KMS-11 (cell line): ENCODE results near the gene EPB41L1.

Source experiments
- H2AFZ ChIP-seq: fragments of 200-600 bp; sonication (generic); 2 replicates; pipeline ENCODE4 v1.6.1; 2016; ENCODE audit warnings: antibody characterized with exemption, mixed run types, low read depth
- H3K27ac ChIP-seq: fragments of 200-600 bp; sonication (generic); 2 replicates; pipeline ENCODE4 v1.6.1; 2016; ENCODE audit warnings: mild to moderate bottlenecking, mixed run types
- H3K27me3 ChIP-seq: fragments of 200-600 bp; sonication (generic); 2 replicates; pipeline ENCODE4 v1.6.1; 2017; ENCODE audit warnings: mild to moderate bottlenecking, low read depth, mixed run types, moderate library complexity; ENCODE audit not compliant: insufficient read depth
- H3K36me3 ChIP-seq: fragments of 200-600 bp; sonication (generic); 2 replicates; pipeline ENCODE4 v1.6.1; 2017; ENCODE audit warnings: mild to moderate bottlenecking, mixed run types; ENCODE audit not compliant: insufficient read depth
- H3K4me1 ChIP-seq: fragments of 200-600 bp; sonication (generic); 2 replicates; pipeline ENCODE4 v1.6.1; 2016; ENCODE audit warnings: mild to moderate bottlenecking, low read depth, mixed run types; ENCODE audit not compliant: poor library complexity, severe bottlenecking
- H3K4me2 ChIP-seq: fragments of 200-600 bp; sonication (generic); 2 replicates; pipeline ENCODE4 v1.7.0; 2016; ENCODE audit warnings: mild to moderate bottlenecking, mixed run types
- H3K4me3 ChIP-seq: fragments of 200-600 bp; sonication (generic); IDR thresholded peaks from 2 replicates; pipeline ENCODE4 v1.6.1; 2017; ENCODE audit warnings: low read depth, low read length, mixed read lengths; ENCODE audit not compliant: insufficient read depth
- H3K79me2 ChIP-seq: fragments of 200-600 bp; sonication (generic); 2 replicates; pipeline ENCODE4 v1.6.1; 2016; ENCODE audit warnings: low read depth, mixed run types; ENCODE audit not compliant: insufficient read depth
- H3K9ac ChIP-seq: fragments of 200-600 bp; sonication (generic); 2 replicates; pipeline ENCODE4 v1.6.1; 2016; ENCODE audit warnings: mild to moderate bottlenecking, mixed run types
- H4K20me1 ChIP-seq: fragments of 200-600 bp; sonication (generic); 2 replicates; pipeline ENCODE4 v1.6.1; 2016; ENCODE audit warnings: mild to moderate bottlenecking, mixed run types; ENCODE audit not compliant: insufficient read depth
- TF ChIP-seq, protein P1 (sequence below): fragments of 200-600 bp; sonication (generic); conservative IDR thresholded peaks from 2 replicates; pipeline ENCODE4 v1.6.1; 2017; ENCODE audit warnings: low read depth, mild to moderate bottlenecking, antibody characterized with exemption, low read length, moderate library complexity, mixed read lengths

EPB41L1 gene

GRCh38 chr20:36130390-36130789 is 24.1 kb upstream of the EPB41L1 start:
- H3K27ac ChIP-seq = no peak overlapping the region
- no peaks in the 10 kb centered on the region for H3K27me3 ChIP-seq
- H3K79me2 ChIP-seq = no peaks in the 10 kb centered on the region
- no peaks in the 10 kb centered on the region for H3K36me3 ChIP-seq
- no peak overlapping the region for H3K4me2 ChIP-seq
- H3K9ac ChIP-seq = no peak overlapping the region
- no peaks in the 10 kb centered on the region for H4K20me1 ChIP-seq
- H3K4me1 ChIP-seq = no peaks in the 10 kb centered on the region
- TF ChIP-seq, protein P1, sequence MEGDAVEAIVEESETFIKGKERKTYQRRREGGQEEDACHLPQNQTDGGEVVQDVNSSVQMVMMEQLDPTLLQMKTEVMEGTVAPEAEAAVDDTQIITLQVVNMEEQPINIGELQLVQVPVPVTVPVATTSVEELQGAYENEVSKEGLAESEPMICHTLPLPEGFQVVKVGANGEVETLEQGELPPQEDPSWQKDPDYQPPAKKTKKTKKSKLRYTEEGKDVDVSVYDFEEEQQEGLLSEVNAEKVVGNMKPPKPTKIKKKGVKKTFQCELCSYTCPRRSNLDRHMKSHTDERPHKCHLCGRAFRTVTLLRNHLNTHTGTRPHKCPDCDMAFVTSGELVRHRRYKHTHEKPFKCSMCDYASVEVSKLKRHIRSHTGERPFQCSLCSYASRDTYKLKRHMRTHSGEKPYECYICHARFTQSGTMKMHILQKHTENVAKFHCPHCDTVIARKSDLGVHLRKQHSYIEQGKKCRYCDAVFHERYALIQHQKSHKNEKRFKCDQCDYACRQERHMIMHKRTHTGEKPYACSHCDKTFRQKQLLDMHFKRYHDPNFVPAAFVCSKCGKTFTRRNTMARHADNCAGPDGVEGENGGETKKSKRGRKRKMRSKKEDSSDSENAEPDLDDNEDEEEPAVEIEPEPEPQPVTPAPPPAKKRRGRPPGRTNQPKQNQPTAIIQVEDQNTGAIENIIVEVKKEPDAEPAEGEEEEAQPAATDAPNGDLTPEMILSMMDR = no peak
- no peak overlapping the region for H2AFZ ChIP-seq
- H3K4me3 ChIP-seq = no peak overlapping the region

DNA sequence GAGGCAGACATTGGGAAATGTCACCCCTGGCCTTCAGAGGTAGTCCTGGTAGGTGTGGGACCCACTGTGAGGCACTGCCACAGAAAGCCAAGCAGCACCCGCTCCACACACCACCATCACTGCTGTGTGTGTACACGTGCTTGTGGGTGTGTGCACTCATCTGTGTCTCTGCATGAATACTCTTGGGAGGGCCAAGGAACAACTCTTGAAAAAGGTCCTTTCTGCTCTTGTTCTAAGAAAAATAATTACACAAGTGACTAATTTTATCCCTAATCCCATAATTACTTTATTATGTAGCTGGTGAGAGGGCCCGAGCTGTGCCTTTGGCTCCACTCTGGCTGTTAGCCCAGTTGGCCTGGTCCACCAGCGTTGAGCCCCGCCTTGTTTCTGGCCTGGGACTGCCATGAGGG is 21.7 kb upstream of the EPB41L1 start:
- Histone ChIP-seq H3K36me3 (no peaks in the 10 kb centered on the region), H4K20me1 (no peaks in the 10 kb centered on the region), H3K79me2 (no peaks in the 10 kb centered on the region), H2AFZ (no peak overlapping the region), H3K27ac (no peak overlapping the region), H3K4me3 (no peak overlapping the region), H3K27me3 (no peaks in the 10 kb centered on the region), H3K4me1 (no peaks in the 10 kb centered on the region), H3K9ac (no peak overlapping the region), H3K4me2 (no peak overlapping the region)
- TF ChIP-seq, protein P1 = no peak

- H2AFZ ChIP-seq = no peak overlapping the region
- no peaks in the 10 kb centered on the region for H3K79me2 ChIP-seq
- no peak overlapping the region for H3K4me3 ChIP-seq
- no peak overlapping the region for H3K4me2 ChIP-seq
- TF ChIP-seq, protein P1 = no peak
- peaks cover 6% of the 10 kb centered on the region for H3K4me1 ChIP-seq
- H4K20me1 ChIP-seq = no peaks in the 10 kb centered on the region
- H3K36me3 ChIP-seq = no peaks in the 10 kb centered on the region
- H3K9ac ChIP-seq = no peak overlapping the region
- no peak overlapping the region for H3K27ac ChIP-seq
- H3K27me3 ChIP-seq = no peaks in the 10 kb centered on the region
Observed at GRCh38 chr20:36133821-36134220, 20.7 kb upstream of the EPB41L1 start.

- Histone ChIP-seq H2AFZ (no peak overlapping the region), H3K79me2 (no peaks in the 10 kb centered on the region), H3K4me1 (peaks cover 17% of the 10 kb centered on the region), H3K27ac (no peak overlapping the region), H3K4me3 (no peak overlapping the region), H4K20me1 (no peaks in the 10 kb centered on the region), H3K27me3 (no peaks in the 10 kb centered on the region), H3K9ac (no peak overlapping the region), H3K4me2 (no peak overlapping the region), H3K36me3 (no peaks in the 10 kb centered on the region)
- TF ChIP-seq, protein P1 = no peak
Observed at GRCh38 chr20:36135159-36135558, 19.4 kb upstream of the EPB41L1 start.
